Endothelial cell of umbilical vein (primary cell): Measurements from ENCODE around the gene TXNRD1. TPM values are rescaled to one million over a fixed set of nuclear protein-coding genes. Genes with fewer than 3 reads are reported as not detected.

Experiments
- BruUV-seq: library from RNA; stranded (reverse); fragments of 400-500 nt; replicated peaks from 2 replicates; lab custom pipeline; 2021; lab: Mats Ljungman, UMichigan
- CTCF ChIA-PET: fragments of 300-600, 350-600 bp; sonication (Branson Sonifier 250); formaldehyde crosslinking; loops from one replicate; lab custom pipeline; 2021; ENCODE audit warnings: antibody characterized with exemption, inconsistent platforms; lab: Charles Lee
- POLR2A ChIA-PET: fragments of 300-600, 350-600 bp; sonication (Branson Sonifier 250); formaldehyde crosslinking; loops from one replicate; lab custom pipeline; 2021; ENCODE audit warnings: antibody characterized with exemption, inconsistent platforms; lab: Charles Lee
- DNase-seq: peaks from one replicate; pipeline ENCODE4 v3.0.0-alpha.2; 2011; ENCODE audit warnings: low read depth, low spot score
- FAIRE-seq: peaks from 2 replicates; lab custom pipeline; 2011; peaks lifted over from hg19 to GRCh38; lab: Jason Lieb, UNC
- H2AFZ ChIP-seq: 2 replicates; pipeline ENCODE4 v1.6.0; 2012; ENCODE audit warnings: low read depth, low read length, control low read depth, inconsistent platforms
- H3K27ac ChIP-seq: 2 replicates; pipeline ENCODE4 v1.5.1; 2011; ENCODE audit warnings: low read depth, mild to moderate bottlenecking, control low read depth, low read length, moderate library complexity; ENCODE audit not compliant: insufficient read depth
- H3K27me3 ChIP-seq, 2 experiments: 2 replicates each; pipeline versions ENCODE4 v1.6.0 to v1.6.1; 2011; ENCODE audit warnings: low read length in 2 of 2, mixed read lengths in 1 of 2; ENCODE audit not compliant: control insufficient read depth in 2 of 2, insufficient read depth in 2 of 2
- H3K36me3 ChIP-seq, 2 experiments: 2 replicates in 1 of 2; 3 replicates in 1 of 2; pipeline ENCODE4 v1.5.1; 2011; ENCODE audit warnings: low read length in 2 of 2, mild to moderate bottlenecking in 1 of 2, moderate library complexity in 1 of 2; ENCODE audit not compliant: control insufficient read depth in 2 of 2, insufficient read depth in 2 of 2; ENCODE audit errors: extremely low read depth in 1 of 2
- H3K4me1 ChIP-seq: 3 replicates; pipeline ENCODE4 v1.5.1; 2011; ENCODE audit warnings: mild to moderate bottlenecking, low read length; ENCODE audit not compliant: control insufficient read depth, insufficient read depth; ENCODE audit errors: extremely low read depth
- H3K4me2 ChIP-seq: 2 replicates; pipeline ENCODE4 v1.6.1; 2011; ENCODE audit warnings: low read length, control low read depth, mixed read lengths; ENCODE audit not compliant: insufficient read depth
- H3K4me3 ChIP-seq, 3 experiments: fragments of 200-600 bp in 1 of 3; sonication (generic), shearing (Covaris generic) in 1 of 3; replicated peaks in 1 of 3; 2 replicates each; pipeline ENCODE4 v1.5.1; 2011 to 2016; ENCODE audit warnings: control low read depth in 3 of 3, low read length in 3 of 3, mild to moderate bottlenecking in 2 of 3, inconsistent platforms in 1 of 3, low read depth in 1 of 3, moderate library complexity in 1 of 3; ENCODE audit not compliant: insufficient read depth in 1 of 3
- H3K79me2 ChIP-seq: 2 replicates; pipeline ENCODE4 v1.6.0; 2012; ENCODE audit warnings: low read length, inconsistent platforms; ENCODE audit not compliant: control insufficient read depth, insufficient read depth
- H3K9ac ChIP-seq: replicated peaks from 2 replicates; pipeline ENCODE3; 2011; ENCODE audit warnings: low read length, control low read depth; ENCODE audit not compliant: insufficient read depth; ENCODE audit errors: extremely low read depth
- H3K9me1 ChIP-seq: replicated peaks from 3 replicates; pipeline ENCODE4 v1.6.0; 2011; ENCODE audit warnings: mild to moderate bottlenecking, low read length; ENCODE audit not compliant: control insufficient read depth, insufficient read depth; ENCODE audit errors: extremely low read depth
- H3K9me3 ChIP-seq: replicated peaks from 2 replicates; pipeline ENCODE4 v1.5.1; 2012; ENCODE audit warnings: low read length, inconsistent platforms; ENCODE audit not compliant: control insufficient read depth, insufficient read depth
- H4K20me1 ChIP-seq: replicated peaks from 2 replicates; pipeline ENCODE3; 2011; ENCODE audit warnings: mild to moderate bottlenecking, low read length; ENCODE audit not compliant: control insufficient read depth, insufficient read depth; ENCODE audit errors: extremely low read depth
- CTCF ChIP-seq, 2 donors: IDR thresholded peaks; 1 replicate in 1 of 2; 2 replicates in 1 of 2; pipeline ENCODE4 v1.5.1; 2011; ENCODE audit warnings: low read length in 2 of 2, mild to moderate bottlenecking in 2 of 2, moderate library complexity in 2 of 2, control low read depth in 1 of 2, inconsistent platforms in 1 of 2, low read depth in 1 of 2; ENCODE audit not compliant: insufficient read depth in 1 of 2; ENCODE audit errors: extremely low read depth in 1 of 2
- EZH2 ChIP-seq: IDR thresholded peaks from 2 replicates; pipeline ENCODE4 v1.6.1; 2012; ENCODE audit warnings: borderline replicate concordance, low read depth, mild to moderate bottlenecking, moderate library complexity, low read length, inconsistent platforms; ENCODE audit not compliant: severe bottlenecking
- FOS ChIP-seq: IDR thresholded peaks from 2 replicates; pipeline ENCODE4 v1.6.1; 2011; ENCODE audit warnings: mild to moderate bottlenecking, low read length, moderate library complexity, borderline replicate concordance; ENCODE audit not compliant: insufficient read depth
- GATA2 ChIP-seq: IDR thresholded peaks from 2 replicates; pipeline ENCODE4 v1.7.0; 2011; ENCODE audit warnings: low read depth, mild to moderate bottlenecking, moderate library complexity, mixed read lengths, low read length; ENCODE audit not compliant: insufficient read length, insufficient read depth
- JUN ChIP-seq: IDR thresholded peaks from 2 replicates; pipeline ENCODE4 v1.6.1; 2011; ENCODE audit warnings: borderline replicate concordance, low read depth; ENCODE audit not compliant: insufficient read length, insufficient read depth
- MAX ChIP-seq: IDR thresholded peaks from 2 replicates; pipeline ENCODE4 v1.6.1; 2011; ENCODE audit not compliant: insufficient read depth, insufficient read length
- MYC ChIP-seq: IDR thresholded peaks from one replicate; pipeline ENCODE4 v1.6.1; 2011; ENCODE audit warnings: mild to moderate bottlenecking, low read depth, low read length
- POLR2A ChIP-seq: IDR thresholded peaks from 2 replicates; pipeline ENCODE4 v1.6.1; 2012; ENCODE audit warnings: low read depth, mild to moderate bottlenecking, control low read depth, low read length
- POLR2AphosphoS5 ChIP-seq: IDR thresholded peaks from 2 replicates; pipeline ENCODE4 v1.6.1; 2012; ENCODE audit warnings: low read depth, mild to moderate bottlenecking, control low read depth, low read length, moderate library complexity; ENCODE audit not compliant: insufficient read depth
- dilution Hi-C: fragments of 300-500 bp; cut with MboI; formaldehyde crosslinking; loops from one replicate; pipeline ENCODE4 v1.15.0; 2019; ENCODE audit warnings: low sequenced_read_pairs; ENCODE audit not compliant: extremely low pct_ligation_motif_present
- intact Hi-C: fragments of 100-400 bp; cut with micrococcal nuclease; formaldehyde crosslinking; loops from one replicate; pipeline ENCODE4 v1.10.0; 2022
- polyA plus RNA-seq, 4 experiments: library from polyadenylated mRNA; depleted of rRNA in 3 of 4; stranded (reverse) in 3 of 4; unstranded in 1 of 4; fragments of >200 nt; gene quantifications; 2 replicates each; pipeline versions ENCODE4 v1.2.1 to v1.2.3, GENCODE V29; 2011 to 2012; ENCODE audit warnings: missing spikeins in 1 of 4
- total RNA-seq: library from RNA; stranded (reverse); gene quantifications from 2 replicates; pipeline ENCODE4 v1.2.3, GENCODE V29; 2021

Gene TXNRD1
- total and polyA plus RNA-seq, 2 donors (not counting 3 experiments of a cell fraction or from before 2014, with no cell fraction given): 309 to 566 TPM

- POLR2A ChIA-PET: no interaction called here
- intact Hi-C loops: no loop called here
- DNase-seq: no peak
These were observed 27.0 kb upstream of the TXNRD1 start for GRCh38 chr12:104188534-104188933.

More at GRCh38 chr12:104188534-104188933, 27.0 kb upstream of the TXNRD1 start:
- TF ChIP-seq MAX (no peak), CTCF (IDR thresholded peaks at IDR 0.05; ENCODE audit: extremely low read depth in 1 of 2, insufficient read depth in 1 of 2, low read depth in 1 of 2, low read length in 2 of 2) (no peak), MYC (no peak), EZH2 (no peak), FOS (no peak), JUN (no peak), POLR2AphosphoS5 (no peak), POLR2A (no peak), GATA2 (no peak)
- no peaks in the 10 kb centered on the region for H3K9me3 ChIP-seq
- H3K9ac ChIP-seq: no peak overlapping the region
- no peak overlapping the region for H3K27ac ChIP-seq
- H3K36me3 ChIP-seq: no peaks in the 10 kb centered on the region
- no TSS peak for BruUV-seq
- no peaks in the 10 kb centered on the region for H3K9me1 ChIP-seq
- CTCF ChIA-PET: interaction anchor here (1.0 to 3.4 kb wide), 2 partner anchors 11 to 12 kb away, joined by 3 to 12 read pairs; no protein-coding TSS in a partner anchor
- H2AFZ ChIP-seq: no peak overlapping the region
- H4K20me1 ChIP-seq: no peaks in the 10 kb centered on the region
- no peaks in the 10 kb centered on the region for H3K27me3 ChIP-seq
- H3K4me3 ChIP-seq: no peak overlapping the region
- FAIRE-seq: no peak
- dilution Hi-C loops: no loop called here
- H3K4me1 ChIP-seq: no peaks in the 10 kb centered on the region
- H3K79me2 ChIP-seq: no peaks in the 10 kb centered on the region
- no peak overlapping the region for H3K4me2 ChIP-seq
